Measurements from ENCODE around the gene ARHGEF7.

The ARHGEF7 gene

DNA sequence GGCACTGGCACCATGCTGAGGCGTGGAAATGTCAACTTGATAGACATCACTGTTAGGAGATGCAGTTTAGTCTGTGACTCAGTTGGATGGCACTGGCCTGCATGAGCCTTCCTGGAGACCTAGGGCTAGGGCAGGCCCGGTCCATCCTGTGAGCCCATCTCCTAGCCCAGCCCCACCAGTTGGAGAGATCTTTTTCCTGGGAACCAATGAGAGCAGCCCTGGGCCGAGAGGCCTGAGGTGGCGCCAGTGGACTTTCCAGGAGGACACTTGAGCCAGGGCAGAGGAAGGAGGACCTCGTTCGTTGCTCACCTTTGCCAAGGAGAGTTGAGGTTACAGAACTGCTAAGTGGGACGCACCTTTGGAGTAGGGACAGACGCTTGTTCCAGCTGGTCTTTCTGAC is 104.8 kb downstream of the ARHGEF7 start:
- DNase-seq (ENCODE audit: low read depth, low spot score): no peak

DNA sequence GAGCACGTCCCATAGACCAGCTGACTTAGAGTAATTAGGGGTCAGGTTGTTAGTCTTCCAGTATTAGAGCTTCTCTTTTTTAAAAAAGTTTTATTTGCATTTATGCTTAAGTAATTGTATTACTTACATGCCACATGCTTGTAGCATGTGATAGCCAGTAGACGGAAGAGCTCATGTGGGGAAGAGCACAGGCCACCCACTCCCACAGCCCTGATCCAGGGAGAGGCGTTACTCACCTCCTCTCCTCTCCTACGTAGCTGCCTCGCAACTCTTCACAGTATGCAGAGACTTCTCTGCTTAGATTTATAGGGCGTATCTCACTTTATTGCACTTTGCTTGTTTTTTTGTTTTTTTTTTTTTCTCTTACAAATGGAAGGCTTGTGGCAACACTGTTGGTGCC is 110.1 kb downstream of the ARHGEF7 start:
- DNase-seq (ENCODE audit: low read depth, low spot score): no peak

DNA sequence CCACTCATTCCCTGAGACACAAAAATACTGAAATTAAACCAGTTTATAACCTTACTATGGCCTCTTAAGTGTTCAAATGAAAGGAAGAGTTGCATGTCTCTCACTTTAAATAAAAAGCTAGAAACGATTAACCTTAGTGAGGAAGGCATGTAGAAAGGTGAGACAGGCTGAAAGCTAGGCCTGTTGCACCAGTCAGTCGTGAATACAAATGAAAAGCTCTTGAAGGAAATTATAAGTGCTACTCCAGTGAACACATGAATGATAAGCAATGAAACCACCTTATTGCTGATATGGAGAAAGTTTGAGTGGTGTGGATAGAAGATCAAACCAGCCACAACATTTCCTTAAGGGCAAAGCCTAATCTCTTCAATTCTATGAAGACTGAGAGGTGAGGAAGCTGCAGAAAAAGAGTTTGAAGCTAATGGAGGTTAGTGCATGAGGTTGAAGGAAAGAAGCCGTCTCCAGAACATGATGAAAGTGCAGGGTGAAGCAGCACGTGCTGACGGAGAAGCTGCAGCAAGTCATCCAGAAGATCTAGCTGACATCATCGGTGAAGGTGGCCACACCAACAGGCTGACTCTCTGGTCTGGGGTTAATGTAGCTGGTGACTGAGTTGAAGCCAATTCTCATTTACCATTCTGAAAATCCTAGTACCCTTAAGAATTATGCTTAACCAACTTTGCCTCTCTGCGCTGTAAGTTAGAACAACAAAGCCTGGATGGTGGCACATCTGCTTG is 110.9 kb downstream of the ARHGEF7 start:
- no peak for DNase-seq (ENCODE audit: low read depth, low spot score)

DNA sequence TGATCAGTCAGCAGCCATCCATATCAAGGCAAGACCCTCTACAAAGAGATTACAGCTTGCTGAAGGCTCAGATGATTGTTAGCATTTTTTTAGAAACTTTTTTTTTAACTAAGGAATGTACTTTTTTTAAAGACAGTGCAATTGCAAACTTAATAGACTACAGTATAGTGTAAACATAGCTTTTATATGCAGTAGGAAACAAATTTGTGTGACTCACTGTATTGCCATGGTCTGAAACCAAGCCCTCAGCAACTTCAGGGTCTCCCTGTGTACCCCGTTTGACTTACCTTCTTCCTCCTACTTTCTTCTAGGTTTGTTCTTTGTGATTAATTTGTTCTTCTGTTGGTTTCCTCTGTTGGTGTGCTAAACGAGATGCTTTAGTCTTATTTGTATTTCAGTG is 112.3 kb downstream of the ARHGEF7 start:
- no peak for DNase-seq (ENCODE audit: low read depth, low spot score)

DNA sequence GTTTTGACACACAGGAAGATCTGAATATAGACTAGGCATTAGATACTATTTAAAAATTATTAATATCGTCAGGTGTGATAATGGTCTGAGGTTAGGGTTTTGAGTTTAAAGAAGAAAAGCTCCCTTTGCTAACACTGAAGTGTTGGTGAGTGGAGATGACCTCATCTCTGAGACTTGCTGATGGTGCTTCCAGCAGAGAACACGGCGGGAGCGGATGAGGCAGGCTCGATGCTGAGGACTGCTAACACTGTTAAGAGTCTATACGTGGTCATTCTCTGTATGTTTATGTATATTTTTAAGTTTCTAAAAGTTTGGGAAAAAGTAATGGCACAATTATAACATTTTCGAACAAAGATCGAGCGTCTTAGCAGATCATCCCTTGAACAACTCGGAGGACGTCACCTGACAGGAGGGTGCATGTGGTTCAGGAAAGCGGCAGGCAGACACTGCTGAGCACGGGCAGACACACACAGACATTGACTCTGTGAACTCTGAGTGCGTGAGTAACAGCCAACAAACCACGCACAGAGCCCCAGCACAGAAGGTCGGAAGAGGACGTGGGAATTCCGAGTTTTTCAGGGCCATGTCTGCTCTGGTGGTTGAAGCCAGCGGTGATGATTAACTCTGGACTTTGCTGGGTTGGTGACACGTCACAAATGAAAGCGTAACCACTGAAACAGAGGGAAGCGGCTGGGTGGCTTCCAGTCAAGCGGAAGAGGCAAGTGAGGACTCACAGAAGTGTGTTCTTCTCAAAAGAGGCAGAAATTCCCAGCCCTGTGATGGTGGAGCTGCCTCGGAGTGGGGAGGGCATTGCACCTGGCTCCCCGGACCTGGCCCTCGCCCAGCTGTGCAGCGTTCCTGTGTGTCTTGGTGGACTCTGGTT is 113.4 kb downstream of the ARHGEF7 start:
- no peak for DNase-seq (ENCODE audit: low read depth, low spot score)

DNA sequence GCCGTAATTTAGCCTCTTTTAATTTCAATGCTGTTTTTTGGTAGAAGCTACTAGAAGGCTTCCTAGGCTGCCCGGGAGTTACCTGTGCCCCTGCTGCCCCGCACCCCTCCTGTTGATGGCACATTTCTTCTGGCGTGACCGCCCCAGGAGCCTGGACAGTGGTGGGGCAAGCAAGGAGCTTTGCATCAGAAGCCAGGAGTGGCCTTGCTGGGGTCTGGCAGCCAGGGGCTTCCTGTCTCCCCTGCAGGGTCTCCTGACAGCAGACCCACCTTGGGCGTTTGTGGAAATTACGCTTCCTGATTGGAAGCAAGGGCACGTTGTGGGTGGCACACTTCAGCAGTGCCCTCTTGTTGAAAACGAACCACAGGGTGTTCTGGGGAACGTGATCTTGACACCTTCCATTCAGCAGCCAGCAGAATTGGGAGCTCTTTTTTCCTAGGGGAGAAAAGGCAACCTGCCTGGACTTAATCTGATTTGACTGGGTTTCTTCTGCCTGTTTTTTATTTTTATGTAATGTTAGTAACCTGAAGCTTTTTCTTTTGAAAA is 115.3 kb downstream of the ARHGEF7 start:
- DNase-seq (ENCODE audit: low read depth, low spot score): no peak

DNA sequence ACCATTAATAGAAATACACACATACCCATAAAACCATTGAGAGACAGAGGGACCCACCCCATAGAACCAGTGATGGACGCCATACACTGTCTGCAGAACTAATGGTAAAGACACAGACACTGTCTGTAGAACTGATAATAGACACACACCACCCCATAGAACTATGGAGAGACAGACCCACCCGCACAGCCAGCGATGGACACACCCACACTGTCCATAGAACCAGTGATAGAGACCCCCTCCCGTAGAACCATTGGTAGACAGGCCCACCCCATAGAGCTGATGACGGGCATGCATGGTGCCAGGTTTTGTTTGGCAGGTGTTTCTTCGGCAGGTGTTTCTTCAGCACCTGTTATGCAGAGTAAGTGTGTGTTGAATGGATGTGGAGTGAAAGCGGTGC is 117.1 kb downstream of the ARHGEF7 start:
- DNase-seq (ENCODE audit: low read depth, low spot score): no peak

DNA sequence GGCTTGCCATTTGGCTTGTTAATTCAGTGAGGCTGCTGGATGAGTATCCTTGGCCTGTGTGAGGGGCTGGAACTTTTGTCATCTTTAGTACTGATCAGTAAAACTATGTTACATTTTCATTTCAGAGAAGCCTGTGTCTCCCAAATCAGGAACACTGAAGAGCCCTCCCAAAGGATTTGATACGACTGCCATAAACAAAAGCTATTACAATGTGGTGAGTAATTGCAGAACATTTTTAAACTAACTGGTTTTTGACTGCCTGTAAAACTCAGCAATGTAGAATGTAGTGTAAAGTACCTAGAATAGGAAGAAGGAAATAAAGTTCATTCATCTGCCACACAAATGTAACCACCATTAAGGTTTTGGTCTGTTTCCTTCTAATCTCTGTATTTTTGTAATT is 118.0 kb downstream of the ARHGEF7 start:
- DNase-seq (ENCODE audit: low read depth, low spot score): no peak

DNA sequence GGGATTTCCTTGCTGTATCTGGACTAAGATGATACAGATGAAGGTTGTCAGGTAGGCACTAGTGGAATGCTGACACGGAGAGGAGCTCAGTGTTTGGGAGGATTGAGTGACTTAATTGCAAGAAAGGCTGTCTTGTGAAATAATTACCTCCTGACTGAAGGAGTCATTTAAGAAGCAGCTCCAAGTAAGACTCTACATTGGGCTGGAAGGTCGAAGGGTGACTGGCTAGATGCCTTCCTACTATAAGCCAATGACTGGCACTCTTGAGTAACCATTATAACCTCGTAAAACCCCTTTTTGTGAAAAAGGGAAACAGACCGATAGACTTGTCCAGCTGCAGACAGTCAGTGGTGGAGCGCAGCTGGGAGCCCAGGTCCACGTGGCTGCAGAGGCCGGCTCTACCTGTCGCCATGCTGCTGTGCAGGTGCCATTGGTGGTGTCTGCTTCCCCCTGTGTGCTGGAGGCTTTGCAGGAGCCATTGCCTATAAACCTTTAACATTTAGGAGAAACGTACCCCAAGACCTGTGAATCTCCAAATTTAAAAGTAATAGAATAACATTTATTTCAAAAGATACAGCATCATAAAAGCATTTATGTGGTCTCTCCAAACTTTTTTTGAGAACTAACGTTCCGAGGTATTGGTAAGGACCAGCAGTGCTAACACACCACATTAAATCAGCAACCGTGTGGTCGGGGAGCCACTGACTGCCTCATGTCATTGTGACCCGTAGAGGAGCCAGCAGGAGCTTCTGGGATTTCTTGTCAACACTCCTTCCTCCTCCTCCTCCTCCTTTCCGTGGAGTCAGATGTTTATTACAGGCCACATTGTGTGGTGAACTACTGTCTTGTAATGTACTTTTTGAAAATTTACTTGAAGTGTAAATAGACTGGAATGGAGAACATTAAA is 124.9 kb downstream of the ARHGEF7 start:
- DNase-seq (ENCODE audit: low read depth, low spot score): no peak

DNA sequence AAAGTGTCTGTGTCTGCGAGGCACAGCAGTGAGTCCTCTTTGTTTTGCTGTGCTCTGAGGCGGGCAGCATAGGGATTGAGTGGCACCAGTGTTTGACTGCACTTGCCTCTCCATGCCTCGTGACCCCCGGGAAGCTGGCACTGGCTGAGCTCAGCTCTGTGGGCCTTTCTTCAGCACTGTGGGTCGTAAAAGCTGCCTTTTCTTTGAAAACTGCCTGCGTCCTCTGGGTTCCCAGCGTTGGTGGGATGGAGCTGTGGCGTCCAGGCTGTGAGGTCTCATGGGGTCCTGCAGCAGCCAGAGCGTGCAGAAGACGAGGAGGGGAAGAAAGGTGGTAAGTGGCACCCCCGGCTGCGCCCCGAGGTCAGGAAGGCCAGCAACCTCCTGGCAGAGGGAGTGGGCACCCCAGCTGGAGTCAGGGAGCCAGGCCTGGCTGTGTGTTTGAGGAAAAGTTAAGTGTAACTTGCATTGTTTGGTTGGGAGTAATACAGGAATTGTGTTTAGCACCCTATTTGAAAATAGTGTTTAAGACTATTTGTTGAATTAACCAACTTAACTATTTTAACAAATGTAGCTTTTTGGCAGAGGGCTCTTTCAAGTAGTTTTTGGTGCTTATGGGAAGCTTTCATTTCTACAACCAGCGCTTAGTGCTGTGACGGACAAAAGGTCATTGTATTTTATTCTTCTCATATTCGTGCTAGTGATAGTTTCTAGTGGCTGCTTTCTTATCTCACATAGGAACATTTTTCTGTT is 126.1 kb downstream of the ARHGEF7 start:
- DNase-seq (ENCODE audit: low read depth, low spot score): no peak

DNA sequence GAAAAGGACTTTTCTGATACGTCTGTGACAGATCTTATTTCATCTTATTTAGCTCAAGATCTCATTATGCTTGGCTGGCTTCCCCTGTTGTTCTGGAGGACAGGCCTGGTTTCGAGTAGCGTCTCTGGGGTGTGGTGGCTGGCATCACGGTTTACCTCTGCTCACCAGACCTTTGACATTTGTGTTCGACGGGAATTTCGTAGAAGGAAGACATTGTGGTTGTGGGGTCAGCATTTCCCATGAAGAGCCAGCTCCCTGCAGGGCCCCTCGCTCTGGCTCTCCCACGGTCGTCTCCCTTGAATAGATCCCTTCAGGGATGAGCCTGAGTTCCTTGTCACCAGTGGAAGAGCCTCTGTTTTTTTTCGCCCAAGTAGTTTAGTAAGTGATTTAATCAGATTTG is 126.8 kb downstream of the ARHGEF7 start:
- DNase-seq (ENCODE audit: low read depth, low spot score): no peak

DNA sequence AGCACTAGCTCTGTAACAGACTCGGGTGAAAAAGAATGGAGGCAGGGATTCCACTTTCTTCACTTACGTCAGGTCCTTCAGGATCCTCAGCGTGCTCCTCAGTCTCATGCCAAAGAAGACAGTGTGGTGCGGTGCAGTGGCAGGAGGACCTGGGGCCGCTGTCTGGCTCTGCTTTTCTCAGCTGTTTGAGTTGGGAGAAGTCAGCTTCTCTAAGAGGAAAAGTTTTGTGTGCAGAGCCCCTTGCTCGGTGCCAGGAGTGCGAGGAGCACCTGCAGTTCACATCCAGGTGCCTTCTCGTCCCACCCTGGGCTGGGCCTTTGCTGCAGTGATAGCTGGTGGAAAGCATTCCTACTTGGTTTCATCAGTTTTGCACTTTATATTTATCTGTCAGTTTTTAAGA is 127.5 kb downstream of the ARHGEF7 start:
- DNase-seq (ENCODE audit: low read depth, low spot score): no peak

DNA sequence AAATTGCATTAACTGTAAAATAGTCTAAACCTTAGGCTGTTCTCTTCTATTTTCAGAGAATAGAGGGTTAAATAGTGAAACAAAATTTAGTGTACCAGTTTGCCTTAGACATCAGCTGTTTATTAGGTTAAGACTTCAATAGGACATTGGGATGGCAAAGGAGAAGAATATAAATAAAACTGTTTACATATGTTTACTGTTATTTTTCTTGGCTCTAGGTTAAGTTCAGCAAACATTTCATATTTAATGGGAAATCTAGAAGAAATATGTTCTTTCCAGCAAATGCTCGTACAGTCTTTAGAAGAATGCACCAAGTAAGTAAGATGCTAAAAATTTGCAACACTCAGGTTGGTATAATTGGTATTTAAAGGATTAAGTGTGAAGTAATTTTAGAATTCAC is 128.9 kb downstream of the ARHGEF7 start:
- no peak for DNase-seq (ENCODE audit: low read depth, low spot score)

DNA sequence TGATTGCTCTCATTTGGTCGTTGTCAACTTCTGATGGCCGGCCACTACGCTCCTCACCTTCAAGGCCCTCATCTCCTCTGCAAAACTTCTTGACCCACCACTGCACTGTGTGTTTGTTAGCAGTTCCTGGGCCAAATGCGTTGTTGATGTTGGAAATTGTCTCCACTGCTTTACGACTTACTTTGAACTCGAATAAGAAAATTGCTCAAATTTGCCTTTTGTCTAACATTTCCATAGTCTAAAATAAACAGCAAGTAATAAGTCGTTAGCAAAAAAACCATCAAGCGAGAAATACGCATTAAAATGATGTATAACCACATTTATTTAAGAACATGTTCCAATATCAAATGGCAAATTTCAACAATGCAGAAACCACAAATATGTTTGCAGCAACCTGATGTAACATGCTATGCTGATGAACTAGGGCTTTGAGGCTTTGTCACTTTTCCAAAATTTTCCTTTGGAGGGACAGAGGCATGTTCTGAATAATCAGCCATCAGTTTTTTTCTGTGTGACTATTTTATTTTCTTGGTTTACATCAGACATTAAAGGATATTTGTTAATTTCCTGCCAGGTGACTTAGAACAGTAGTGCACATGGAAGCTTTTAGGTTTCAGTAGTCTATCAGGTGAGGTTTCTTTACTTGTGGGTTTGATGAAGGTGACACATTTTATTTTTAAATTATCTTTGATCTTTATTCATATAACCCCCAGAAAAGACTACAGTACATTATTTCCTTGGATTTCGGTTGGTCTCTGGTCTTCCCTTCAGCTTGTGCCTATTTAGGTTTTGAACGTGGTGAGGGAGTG is 130.7 kb downstream of the ARHGEF7 start:
- no peak for DNase-seq (ENCODE audit: low read depth, low spot score)

DNA sequence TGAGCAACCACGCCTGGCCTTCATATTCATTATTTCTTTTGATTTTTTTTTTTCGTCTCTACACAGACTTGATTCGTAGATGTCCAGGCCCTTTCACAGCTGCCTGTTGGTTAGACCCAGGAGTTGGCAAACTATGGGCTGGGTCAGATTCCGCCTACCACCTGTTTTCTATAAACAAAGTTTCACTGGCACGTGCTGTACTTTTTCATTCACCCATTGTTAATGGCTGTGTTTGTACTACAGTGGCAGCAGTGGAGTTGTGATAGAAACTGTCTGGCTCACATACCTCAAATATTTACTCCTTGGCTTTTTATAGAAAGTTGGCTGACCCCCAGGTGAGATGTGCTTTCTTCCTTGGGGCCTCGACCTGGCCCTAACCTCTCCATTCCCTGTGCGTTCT is 132.4 kb downstream of the ARHGEF7 start:
- DNase-seq (ENCODE audit: low read depth, low spot score): no peak

DNA sequence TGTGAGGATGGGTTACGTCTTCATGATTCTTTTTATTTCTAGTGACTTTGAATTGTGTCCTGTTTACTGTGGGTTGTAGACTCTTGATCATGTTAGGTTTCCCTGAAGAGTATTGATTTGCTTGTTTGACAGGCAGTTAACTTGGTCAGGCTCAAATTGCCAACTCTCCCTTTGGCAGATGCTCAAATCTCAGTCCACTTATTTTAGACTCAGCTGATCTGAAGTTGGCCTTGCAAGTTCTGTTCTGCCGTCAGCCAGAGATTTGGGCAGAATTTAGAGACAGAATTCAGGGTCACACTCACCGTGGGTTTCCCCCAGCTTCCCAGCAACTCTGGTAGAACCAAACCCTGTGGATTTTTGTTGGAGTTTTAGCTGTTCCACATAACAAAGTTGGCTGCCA is 133.7 kb downstream of the ARHGEF7 start:
- no peak for DNase-seq (ENCODE audit: low read depth, low spot score)

DNA sequence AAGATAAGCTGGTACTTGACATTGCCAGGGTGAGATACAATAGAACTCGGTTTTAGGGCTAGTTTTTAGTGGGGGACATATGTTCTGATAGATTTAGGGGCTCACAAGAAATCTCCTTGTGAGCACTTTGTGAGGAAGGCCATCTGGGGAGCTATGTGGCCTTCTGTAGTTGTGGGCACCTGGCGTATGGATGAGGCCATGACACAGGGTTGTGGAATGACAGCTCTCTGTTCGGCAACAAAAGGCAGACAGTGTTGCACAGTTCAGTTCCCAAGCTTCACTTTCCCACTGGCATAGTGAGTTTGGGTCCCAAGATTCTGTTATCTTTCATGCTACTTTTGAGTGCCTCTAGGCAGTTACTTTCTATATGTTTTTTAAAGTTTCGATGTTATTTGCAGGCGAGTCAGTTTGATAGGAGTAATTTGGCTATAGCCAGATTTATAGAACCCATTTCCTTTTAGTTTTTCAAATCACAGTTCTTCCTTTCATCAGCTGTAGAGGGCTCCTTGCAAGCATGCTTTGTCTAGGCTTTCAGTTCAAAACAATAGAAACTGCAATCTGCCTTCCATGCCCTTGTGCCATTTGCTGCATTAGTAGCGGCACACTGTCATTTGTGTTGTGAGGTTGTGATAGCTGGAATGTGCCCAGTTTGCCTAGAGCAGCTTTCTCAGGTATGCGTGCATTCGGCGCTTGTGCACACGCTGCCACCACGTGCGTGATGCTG is 134.7 kb downstream of the ARHGEF7 start:
- no peak for DNase-seq (ENCODE audit: low read depth, low spot score)

DNA sequence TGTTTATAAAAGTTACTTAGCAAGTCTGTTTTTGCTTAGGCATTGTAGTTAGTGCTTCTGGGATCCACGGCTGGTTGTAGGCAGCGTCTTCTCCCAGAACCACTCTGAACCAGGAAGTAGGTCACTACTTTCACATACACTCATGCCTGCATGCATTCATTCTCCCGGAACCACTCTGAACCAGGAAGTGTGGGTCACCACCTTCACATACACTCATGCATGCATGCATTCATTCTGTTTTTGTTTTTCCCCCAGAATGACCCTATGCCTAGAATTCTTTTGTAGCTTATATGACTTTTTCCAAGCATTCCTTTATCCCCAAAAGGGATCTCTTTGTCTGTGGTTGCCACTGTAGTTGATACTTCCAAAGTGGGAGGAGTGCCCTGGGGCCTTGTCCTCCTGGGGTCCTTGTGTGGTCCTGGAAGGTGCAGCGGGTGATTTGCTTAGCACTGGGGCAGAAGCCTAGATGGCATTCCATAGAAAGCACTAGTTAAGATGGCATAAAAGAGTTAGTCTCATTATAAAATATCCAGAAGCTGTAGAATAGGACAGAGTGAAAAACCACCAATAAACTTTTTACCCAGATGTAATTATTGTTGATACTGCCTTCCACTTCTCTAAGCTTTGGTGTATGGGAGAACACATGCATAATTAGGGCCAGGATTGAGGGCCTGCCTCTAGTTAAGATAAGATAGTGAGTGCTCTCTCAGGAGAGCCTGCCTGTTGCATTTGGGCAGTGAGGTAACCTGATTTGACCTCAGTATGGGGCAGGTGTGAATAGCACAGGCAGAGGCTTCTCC is 136.7 kb downstream of the ARHGEF7 start:
- DNase-seq (ENCODE audit: low read depth, low spot score): no peak
